Measurements from ENCODE around the gene FZD7. TPM values are rescaled to one million over a fixed set of nuclear protein-coding genes. Genes with fewer than 3 reads are reported as not detected.

The FZD7 gene
- total and polyA plus RNA-seq, 2 experiments from 2014 or later: 15.4 to 31.2 TPM

DNA sequence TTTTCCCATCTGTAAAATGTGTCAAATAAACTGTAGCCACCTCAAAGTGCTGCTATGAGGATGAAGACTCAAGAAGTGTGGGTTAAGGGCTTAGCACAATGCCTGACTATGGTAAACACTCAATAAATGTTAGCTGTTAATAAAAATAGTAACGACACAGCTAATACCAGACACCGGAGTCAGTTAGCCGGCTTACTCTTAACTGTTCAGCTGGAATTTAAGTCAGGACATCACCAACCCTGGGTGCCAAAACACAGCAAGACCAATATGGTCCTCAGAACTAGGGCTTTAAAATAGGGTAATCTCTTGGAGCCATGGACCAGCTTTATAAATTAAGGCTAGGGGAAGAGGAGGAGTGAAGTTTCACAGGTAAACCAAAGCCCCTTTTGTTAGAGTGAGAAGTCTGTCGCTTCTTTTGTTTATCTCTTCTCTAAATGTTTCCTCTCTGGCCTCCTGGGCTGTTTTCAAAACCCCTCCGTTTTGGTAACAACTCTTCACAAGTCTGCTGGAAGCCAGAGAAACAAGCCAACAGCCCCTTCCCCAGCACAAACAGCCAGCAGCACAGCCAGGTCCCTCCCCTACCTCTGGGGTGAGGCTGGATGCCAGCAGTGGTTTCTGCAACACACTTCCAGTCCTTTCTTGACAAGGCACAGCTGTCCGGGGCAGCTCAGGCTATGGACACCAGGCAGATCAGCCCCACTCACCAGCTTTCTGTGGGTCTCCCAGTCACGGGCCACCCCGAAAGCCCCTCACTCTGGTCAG is 13.8 kb upstream of the FZD7 start:
- no peak overlapping the region for H3K4me2 ChIP-seq
- H3K36me3 ChIP-seq (replicated peaks; ENCODE audit: insufficient read depth, low read depth): no peaks in the 10 kb centered on the region
- DNase-seq (ENCODE audit: low spot score): no peak
- 53% methylated on average over 8 of the region's 8 CpGs for WGBS (ENCODE audit: low lambda C conversion rate, missing lambda C conversion rate)
- H2AFZ ChIP-seq: no peak overlapping the region
- no peaks in the 10 kb centered on the region for H4K20me1 ChIP-seq (ENCODE audit: insufficient read depth, poor library complexity, severe bottlenecking)
- no peaks in the 10 kb centered on the region for H3K9me2 ChIP-seq (replicated peaks; ENCODE audit: insufficient read depth)
- H3K9me3 ChIP-seq (ENCODE audit: low read depth): no peaks in the 10 kb centered on the region
- H3K4me3 ChIP-seq: no peak overlapping the region
- no peaks in the 10 kb centered on the region for H3K79me2 ChIP-seq
- no peaks in the 10 kb centered on the region for H3K27me3 ChIP-seq
- peaks cover 15% of the 10 kb centered on the region for H3K4me1 ChIP-seq (ENCODE audit: insufficient read depth)
- no peak overlapping the region for H3K27ac ChIP-seq
- TF ChIP-seq EZH2 (IDR thresholded peaks at IDR 0.05; ENCODE audit: borderline replicate concordance): no peak
- TF ChIP-seq EZH2phosphoT487 (IDR thresholded peaks at IDR 0.05; ENCODE audit: low read depth, severe bottlenecking, unreplicated experiment): no peak
- no peak for TF ChIP-seq CTCF (IDR thresholded peaks at IDR 0.05; ENCODE audit: poor library complexity)

- H3K4me3 ChIP-seq: no peak overlapping the region
- no peaks in the 10 kb centered on the region for H3K9me2 ChIP-seq (replicated peaks; ENCODE audit: insufficient read depth)
- no peaks in the 10 kb centered on the region for H3K9me3 ChIP-seq (ENCODE audit: low read depth)
- TF ChIP-seq EZH2phosphoT487 (IDR thresholded peaks at IDR 0.05; ENCODE audit: low read depth, severe bottlenecking, unreplicated experiment) (no peak), EZH2 (IDR thresholded peaks at IDR 0.05; ENCODE audit: borderline replicate concordance) (no peak), CTCF (IDR thresholded peaks at IDR 0.05; ENCODE audit: poor library complexity) (no peak)
- 66% methylated on average over 8 of the region's 8 CpGs for WGBS (ENCODE audit: low lambda C conversion rate, missing lambda C conversion rate)
- H3K27me3 ChIP-seq: no peaks in the 10 kb centered on the region
- H2AFZ ChIP-seq: no peak overlapping the region
- H3K79me2 ChIP-seq: no peaks in the 10 kb centered on the region
- no peak overlapping the region for H3K4me2 ChIP-seq
- H3K27ac ChIP-seq: no peak overlapping the region
- H3K4me1 ChIP-seq (ENCODE audit: insufficient read depth): peaks cover 14% of the 10 kb centered on the region
- H4K20me1 ChIP-seq (ENCODE audit: insufficient read depth, poor library complexity, severe bottlenecking): no peaks in the 10 kb centered on the region
- DNase-seq (ENCODE audit: low spot score): no peak
- H3K36me3 ChIP-seq (replicated peaks; ENCODE audit: insufficient read depth, low read depth): no peaks in the 10 kb centered on the region
Observed at GRCh38 chr2:202022755-202023154, 10.9 kb upstream of the FZD7 start.

DNA sequence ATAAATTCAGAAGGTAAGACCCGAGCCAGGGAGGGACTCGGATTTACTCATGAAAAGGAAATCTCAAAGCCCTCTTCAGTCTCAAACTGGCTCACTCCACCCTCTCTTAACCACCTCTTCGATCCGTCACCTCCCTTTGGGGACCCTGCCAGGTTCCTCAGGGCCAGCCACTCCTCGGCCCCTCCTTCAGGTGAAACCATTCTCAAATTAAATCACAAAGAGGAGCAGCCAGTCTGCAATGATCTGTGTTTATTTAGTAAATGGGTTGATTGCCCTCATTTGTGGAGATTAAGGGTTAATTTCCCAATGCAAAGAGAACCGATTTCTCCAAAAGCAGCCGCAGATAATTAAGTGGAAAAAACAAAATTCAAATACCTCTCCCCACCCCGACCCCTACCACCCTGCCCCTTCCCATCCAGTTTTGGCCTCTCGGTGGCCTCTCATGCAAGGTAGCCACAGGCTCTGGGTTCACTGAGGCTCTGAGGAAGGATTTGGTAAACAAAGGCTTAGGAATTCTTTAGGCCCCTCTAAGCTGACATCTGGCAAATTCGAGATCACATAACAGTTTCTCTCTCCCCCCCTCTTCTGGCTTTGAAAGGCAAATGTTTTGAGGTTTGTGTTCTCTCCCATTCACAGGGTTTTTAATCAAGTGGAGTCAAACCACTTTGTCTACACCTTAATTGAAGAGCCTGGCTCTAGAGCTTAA is 10.3 kb upstream of the FZD7 start:
- no peaks in the 10 kb centered on the region for H3K9me2 ChIP-seq (replicated peaks; ENCODE audit: insufficient read depth)
- H2AFZ ChIP-seq: no peak overlapping the region
- H3K4me3 ChIP-seq: no peak overlapping the region
- H3K9me3 ChIP-seq (ENCODE audit: low read depth): no peaks in the 10 kb centered on the region
- H3K36me3 ChIP-seq (replicated peaks; ENCODE audit: insufficient read depth, low read depth): no peaks in the 10 kb centered on the region
- TF ChIP-seq EZH2 (IDR thresholded peaks at IDR 0.05; ENCODE audit: borderline replicate concordance): no peak
- no peak for TF ChIP-seq CTCF (IDR thresholded peaks at IDR 0.05; ENCODE audit: poor library complexity)
- no peak for TF ChIP-seq EZH2phosphoT487 (IDR thresholded peaks at IDR 0.05; ENCODE audit: low read depth, severe bottlenecking, unreplicated experiment)
- no peaks in the 10 kb centered on the region for H3K27me3 ChIP-seq
- 38% methylated on average over 10 of the region's 10 CpGs for WGBS (ENCODE audit: low lambda C conversion rate, missing lambda C conversion rate)
- no peak for DNase-seq (ENCODE audit: low spot score)
- H3K4me2 ChIP-seq: no peak overlapping the region
- H3K79me2 ChIP-seq: no peaks in the 10 kb centered on the region
- H4K20me1 ChIP-seq (ENCODE audit: insufficient read depth, poor library complexity, severe bottlenecking): no peaks in the 10 kb centered on the region
- no peak overlapping the region for H3K27ac ChIP-seq
- H3K4me1 ChIP-seq (ENCODE audit: insufficient read depth): peaks cover 12% of the 10 kb centered on the region
